NOMO-1 (cell line): ENCODE results near the gene TMEM8B.
A peak's percentile ranks its signal among the peaks of the same experiment; 100 is the strongest.
"Not testable (repeated sequence)": the region's sequence is repeated elsewhere in the genome, so short reads cannot be mapped to it uniquely, and the experiment has no call there.

ENCODE experiments used
- DNase-seq, 2 experiments: peaks; one replicate each; lab custom pipeline; 2025; ENCODE audit not compliant: unreplicated experiment in 2 of 2; lab: John Stamatoyannopoulos, UW

Gene TMEM8B

GRCh38 chr9:35861161-35861897 lies 32.3 kb downstream of the TMEM8B start:
- no peak for DNase-seq

- no peak for DNase-seq
Observed at GRCh38 chr9:35862328-35862727, 33.3 kb downstream of the TMEM8B start.

GRCh38 chr9:35863583-35863982 lies 34.6 kb downstream of the TMEM8B start:
- no peak for DNase-seq

- no peak for DNase-seq
Observed at GRCh38 chr9:35864695-35865255, 35.7 kb downstream of the TMEM8B start.

DNA sequence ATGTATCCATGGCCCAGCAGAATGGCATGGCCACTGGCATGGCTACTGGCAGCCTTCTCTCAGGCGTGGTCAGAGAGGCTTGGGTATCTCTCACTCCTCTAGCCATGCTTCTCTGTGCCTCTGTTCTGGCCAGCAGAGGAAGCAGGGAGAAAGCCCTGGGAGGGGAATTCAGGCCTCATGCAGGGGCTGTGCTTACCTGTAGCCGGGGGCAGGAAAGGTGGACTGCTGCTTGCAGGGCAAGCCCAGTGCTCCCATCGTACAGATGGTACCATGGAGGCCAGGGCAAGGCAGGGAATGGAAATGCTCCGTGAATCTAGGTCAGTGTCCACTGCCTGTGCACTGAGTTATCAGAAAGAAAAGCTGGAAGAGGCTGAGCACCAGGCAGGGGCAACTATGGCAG lies 38.5 kb downstream of the TMEM8B start:
- no peak for DNase-seq

GRCh38 chr9:35868933-35869332 lies 39.9 kb downstream of the TMEM8B start:
- DNase-seq: no peak

GRCh38 chr9:35869621-35870216 lies 40.7 kb downstream of the TMEM8B start:
- DNase-seq: no peak

GRCh38 chr9:35870351-35870923 lies 41.4 kb downstream of the TMEM8B start, which contains the start of gene OR13J1:
Gene OR13J1 (minus strand): TSS chr9:35870401. CDS start chr9:35870401, 0 bp downstream.
- no peak for DNase-seq

GRCh38 chr9:35871545-35871944 lies 42.5 kb downstream of the TMEM8B start:
- DNase-seq: no peak

DNA sequence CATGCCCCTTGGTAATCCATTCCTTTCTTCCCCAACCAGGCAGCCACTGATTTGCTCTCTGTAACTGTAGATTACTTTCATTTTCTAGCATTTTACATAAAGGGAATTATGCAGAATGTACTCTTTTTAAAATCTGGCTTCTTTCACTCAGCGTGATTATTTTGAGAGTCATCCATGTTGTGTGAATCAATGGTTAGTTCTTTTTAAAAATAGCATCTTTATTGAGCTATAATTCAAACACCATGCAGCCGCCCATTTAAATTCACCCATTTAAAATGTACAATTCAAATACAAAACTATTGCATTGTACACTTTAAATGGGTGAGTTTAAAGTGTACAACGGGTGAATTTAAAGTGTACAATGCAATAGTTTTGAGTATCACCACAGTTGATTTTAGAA lies 43.5 kb downstream of the TMEM8B start:
- DNase-seq: no peak

GRCh38 chr9:35882263-35882848 lies 53.3 kb downstream of the TMEM8B start:
- peak in 1 of 2 experiments; percentile 38 for DNase-seq

DNA sequence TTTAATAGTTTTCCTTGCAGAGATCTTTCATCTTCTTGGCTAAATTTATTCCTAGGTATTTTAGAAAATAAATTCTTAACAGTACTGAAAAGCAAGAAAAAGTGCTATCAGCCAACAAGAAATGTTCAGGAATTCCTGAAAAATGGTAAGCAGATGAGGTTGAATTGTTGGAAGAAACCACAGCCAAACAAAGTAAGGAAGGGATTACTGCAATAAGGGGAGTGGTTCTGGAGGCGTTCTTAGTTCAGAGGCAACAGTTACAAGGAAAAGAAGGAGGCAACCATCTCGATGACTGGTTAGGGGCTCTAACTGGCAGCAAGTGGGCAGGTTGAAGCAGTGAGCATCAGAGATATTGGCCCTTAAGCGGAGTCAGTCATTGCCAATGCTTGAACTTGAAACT lies 54.0 kb downstream of the TMEM8B start:
- no peak for DNase-seq

GRCh38 chr9:35884908-35885307 lies 55.9 kb downstream of the TMEM8B start:
- not testable (repeated sequence) for DNase-seq

DNA sequence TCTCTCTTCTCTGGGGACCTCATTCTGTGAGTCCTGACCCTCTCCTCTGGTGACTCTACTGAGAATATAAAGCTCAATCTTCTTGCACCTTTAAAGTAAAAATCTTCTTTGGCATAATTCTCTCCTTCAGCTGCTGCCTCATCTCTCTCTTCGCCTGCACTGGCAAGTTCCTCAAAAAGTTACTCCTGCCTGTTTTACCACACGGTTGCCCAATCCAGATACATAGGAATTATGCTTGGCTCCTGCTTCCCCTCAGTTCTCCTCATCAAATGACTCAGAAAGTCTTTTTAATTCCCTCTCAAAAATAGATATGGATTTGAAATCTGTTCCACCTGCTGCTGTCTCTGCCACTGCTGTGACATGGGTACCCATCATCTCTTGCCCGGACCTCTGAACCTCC lies 62.6 kb downstream of the TMEM8B start:
- peak; percentile 65 to 77 for DNase-seq

- no peak for DNase-seq
Observed at GRCh38 chr9:35892051-35892450, 63.0 kb downstream of the TMEM8B start.

GRCh38 chr9:35896570-35896969 lies 67.5 kb downstream of the TMEM8B start:
- no peak for DNase-seq

GRCh38 chr9:35897376-35898099 lies 68.5 kb downstream of the TMEM8B start:
- DNase-seq: not testable (repeated sequence)

DNA sequence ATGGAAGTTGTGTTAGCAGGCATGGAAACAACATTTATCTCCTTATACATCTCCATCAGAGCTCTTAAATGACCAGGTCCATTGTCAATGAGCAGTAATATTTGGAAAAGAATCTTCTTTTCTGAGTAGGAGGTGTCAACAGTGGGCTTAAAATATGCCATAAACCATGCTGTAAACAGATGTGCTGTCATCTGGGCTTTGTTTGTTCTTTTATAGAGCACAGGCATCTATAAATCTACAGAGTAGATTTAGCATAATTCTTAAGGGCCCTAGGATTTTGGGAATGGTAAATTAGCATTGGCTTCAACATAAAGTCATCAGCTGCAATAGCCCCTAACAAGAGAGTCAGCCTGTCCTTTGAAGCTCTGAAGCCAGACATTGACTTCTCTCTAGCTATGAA lies 69.3 kb downstream of the TMEM8B start:
- DNase-seq: no peak

DNA sequence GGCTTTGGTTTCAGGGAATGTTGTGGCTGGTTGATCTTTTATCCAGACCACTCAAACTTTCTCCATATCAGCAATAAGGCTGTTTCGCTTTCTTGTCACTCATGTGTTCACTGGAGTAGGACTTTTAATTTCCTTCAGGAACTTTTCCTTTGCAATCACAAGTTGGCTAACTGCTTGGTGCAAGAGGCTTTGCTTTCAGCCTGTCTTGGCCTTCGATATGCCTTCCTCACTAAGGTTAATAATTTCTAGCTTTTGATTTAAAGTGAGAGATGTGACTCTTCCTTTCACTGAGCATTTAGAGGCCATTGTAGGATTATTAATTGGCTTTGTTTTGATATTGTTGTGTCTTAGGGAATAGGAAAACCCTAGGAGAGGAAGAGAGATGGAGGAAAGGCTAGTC lies 70.0 kb downstream of the TMEM8B start:
- DNase-seq: no peak

- peak in 1 of 2 experiments; percentile 60 for DNase-seq
Observed at GRCh38 chr9:35903049-35903448, 74.0 kb downstream of the TMEM8B start.

- DNase-seq: no peak
Observed at GRCh38 chr9:35904338-35904737, 75.3 kb downstream of the TMEM8B start.
